WTC11 (cell line): ENCODE measurements around the gene P2RY12. TPM values are rescaled to one million over a fixed set of nuclear protein-coding genes. Genes with fewer than 3 reads are reported as not detected.

ENCODE experiments used
- ETV6 ChIP-seq: sonication (generic); formaldehyde crosslinking; IDR thresholded peaks from 2 replicates; pipeline ENCODE4 v1.8.1; 2022; ENCODE audit warnings: mild to moderate bottlenecking, missing genetic modification reagents
- FOXJ3 ChIP-seq: sonication (generic); formaldehyde crosslinking; IDR thresholded peaks from 2 replicates; pipeline ENCODE4 v1.9.0; 2021; ENCODE audit warnings: missing genetic modification reagents, mild to moderate bottlenecking, borderline replicate concordance
- GRHL2 ChIP-seq: fragments of 250-450 bp; sonication (Bioruptor Pico); IDR thresholded peaks from 2 replicates; pipeline ENCODE4 v1.8.0; 2022; ENCODE audit warnings: mild to moderate bottlenecking, moderate library complexity; ENCODE audit not compliant: insufficient replicate concordance, severe bottlenecking
- IRF2 ChIP-seq: sonication (generic); formaldehyde crosslinking; IDR thresholded peaks from 2 replicates; pipeline ENCODE4 v1.8.0; 2022; ENCODE audit warnings: low read depth, missing genetic modification reagents, borderline replicate concordance
- NFATC4 ChIP-seq: fragments of 250-450 bp; sonication (Bioruptor Pico); IDR thresholded peaks from 2 replicates; pipeline ENCODE4 v1.9.0; 2021; ENCODE audit warnings: mild to moderate bottlenecking
- SMAD4 ChIP-seq: sonication (generic); formaldehyde crosslinking; IDR thresholded peaks from 2 replicates; pipeline ENCODE4 v1.8.0; 2022; ENCODE audit warnings: mild to moderate bottlenecking, missing genetic modification reagents
- total RNA-seq: library from RNA; stranded (reverse); gene quantifications from 3 replicates; pipeline ENCODE4 v1.2.3, GENCODE V29; 2021
- TF ChIP-seq, protein P1 (sequence below): fragments of 250-450 bp; sonication (Bioruptor Pico); IDR thresholded peaks from 2 replicates; pipeline ENCODE4 v1.9.0; 2021; ENCODE audit warnings: mild to moderate bottlenecking, borderline replicate concordance
- TF ChIP-seq, protein P2 (sequence below): fragments of 250-450 bp; sonication (Bioruptor Pico); IDR thresholded peaks from 2 replicates; pipeline ENCODE4 v1.9.0; 2021; ENCODE audit warnings: mild to moderate bottlenecking
- TF ChIP-seq, protein P3 (sequence below): sonication (generic); formaldehyde crosslinking; IDR thresholded peaks from 2 replicates; pipeline ENCODE4 v1.8.0; 2022; ENCODE audit warnings: mild to moderate bottlenecking, missing genetic modification reagents
- TF ChIP-seq, protein P4 (sequence below): sonication (generic); formaldehyde crosslinking; IDR thresholded peaks from 2 replicates; pipeline ENCODE4 v1.8.0; 2022; ENCODE audit warnings: missing genetic modification reagents
- TF ChIP-seq, protein P5 (sequence below): sonication (generic); formaldehyde crosslinking; IDR thresholded peaks from 2 replicates; pipeline ENCODE4 v1.8.1; 2022; ENCODE audit warnings: missing genetic modification reagents, borderline replicate concordance
- TF ChIP-seq, protein P6 (sequence below): sonication (generic); formaldehyde crosslinking; IDR thresholded peaks from 2 replicates; pipeline ENCODE4 v1.8.1; 2023; ENCODE audit warnings: mild to moderate bottlenecking, missing genetic modification reagents, borderline replicate concordance

Gene P2RY12
- total RNA-seq, 1 experiment from 2014 or later: not detected

DNA sequence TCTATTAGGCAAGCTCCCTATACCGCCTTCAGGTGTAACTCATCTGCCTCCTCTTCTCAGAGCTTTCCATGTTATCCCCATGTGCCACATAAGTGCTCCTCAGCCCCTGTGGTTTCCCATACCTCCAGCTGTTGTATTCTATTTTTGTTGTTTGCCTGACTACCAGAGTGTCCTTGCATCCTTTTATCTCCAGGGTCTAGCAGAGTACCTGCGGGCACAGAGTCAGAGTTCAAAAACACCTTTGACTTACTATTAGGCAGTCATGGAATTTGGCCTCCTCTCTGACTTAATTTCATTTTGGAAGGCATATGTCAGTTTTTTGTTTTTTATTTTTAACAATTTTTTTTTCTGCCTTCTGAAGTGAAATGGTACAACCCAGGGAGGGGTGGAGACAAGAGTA is 75.0 kb downstream of the P2RY12 start (continued):
- TF ChIP-seq, protein P1, sequence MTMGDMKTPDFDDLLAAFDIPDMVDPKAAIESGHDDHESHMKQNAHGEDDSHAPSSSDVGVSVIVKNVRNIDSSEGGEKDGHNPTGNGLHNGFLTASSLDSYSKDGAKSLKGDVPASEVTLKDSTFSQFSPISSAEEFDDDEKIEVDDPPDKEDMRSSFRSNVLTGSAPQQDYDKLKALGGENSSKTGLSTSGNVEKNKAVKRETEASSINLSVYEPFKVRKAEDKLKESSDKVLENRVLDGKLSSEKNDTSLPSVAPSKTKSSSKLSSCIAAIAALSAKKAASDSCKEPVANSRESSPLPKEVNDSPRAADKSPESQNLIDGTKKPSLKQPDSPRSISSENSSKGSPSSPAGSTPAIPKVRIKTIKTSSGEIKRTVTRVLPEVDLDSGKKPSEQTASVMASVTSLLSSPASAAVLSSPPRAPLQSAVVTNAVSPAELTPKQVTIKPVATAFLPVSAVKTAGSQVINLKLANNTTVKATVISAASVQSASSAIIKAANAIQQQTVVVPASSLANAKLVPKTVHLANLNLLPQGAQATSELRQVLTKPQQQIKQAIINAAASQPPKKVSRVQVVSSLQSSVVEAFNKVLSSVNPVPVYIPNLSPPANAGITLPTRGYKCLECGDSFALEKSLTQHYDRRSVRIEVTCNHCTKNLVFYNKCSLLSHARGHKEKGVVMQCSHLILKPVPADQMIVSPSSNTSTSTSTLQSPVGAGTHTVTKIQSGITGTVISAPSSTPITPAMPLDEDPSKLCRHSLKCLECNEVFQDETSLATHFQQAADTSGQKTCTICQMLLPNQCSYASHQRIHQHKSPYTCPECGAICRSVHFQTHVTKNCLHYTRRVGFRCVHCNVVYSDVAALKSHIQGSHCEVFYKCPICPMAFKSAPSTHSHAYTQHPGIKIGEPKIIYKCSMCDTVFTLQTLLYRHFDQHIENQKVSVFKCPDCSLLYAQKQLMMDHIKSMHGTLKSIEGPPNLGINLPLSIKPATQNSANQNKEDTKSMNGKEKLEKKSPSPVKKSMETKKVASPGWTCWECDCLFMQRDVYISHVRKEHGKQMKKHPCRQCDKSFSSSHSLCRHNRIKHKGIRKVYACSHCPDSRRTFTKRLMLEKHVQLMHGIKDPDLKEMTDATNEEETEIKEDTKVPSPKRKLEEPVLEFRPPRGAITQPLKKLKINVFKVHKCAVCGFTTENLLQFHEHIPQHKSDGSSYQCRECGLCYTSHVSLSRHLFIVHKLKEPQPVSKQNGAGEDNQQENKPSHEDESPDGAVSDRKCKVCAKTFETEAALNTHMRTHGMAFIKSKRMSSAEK (CRISPR knock-in tag): no peak
- no peak for TF ChIP-seq IRF2
- TF ChIP-seq NFATC4 (CRISPR knock-in tag): no peak
- TF ChIP-seq FOXJ3 (CRISPR knock-in tag): no peak
- TF ChIP-seq SMAD4 (CRISPR knock-in tag): no peak
- TF ChIP-seq, protein P2, sequence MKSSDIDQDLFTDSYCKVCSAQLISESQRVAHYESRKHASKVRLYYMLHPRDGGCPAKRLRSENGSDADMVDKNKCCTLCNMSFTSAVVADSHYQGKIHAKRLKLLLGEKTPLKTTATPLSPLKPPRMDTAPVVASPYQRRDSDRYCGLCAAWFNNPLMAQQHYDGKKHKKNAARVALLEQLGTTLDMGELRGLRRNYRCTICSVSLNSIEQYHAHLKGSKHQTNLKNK (CRISPR knock-in tag): no peak
- TF ChIP-seq GRHL2: no peak
- TF ChIP-seq, protein P3, sequence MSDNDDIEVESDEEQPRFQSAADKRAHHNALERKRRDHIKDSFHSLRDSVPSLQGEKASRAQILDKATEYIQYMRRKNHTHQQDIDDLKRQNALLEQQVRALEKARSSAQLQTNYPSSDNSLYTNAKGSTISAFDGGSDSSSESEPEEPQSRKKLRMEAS (CRISPR knock-in tag): no peak
- TF ChIP-seq, protein P4, sequence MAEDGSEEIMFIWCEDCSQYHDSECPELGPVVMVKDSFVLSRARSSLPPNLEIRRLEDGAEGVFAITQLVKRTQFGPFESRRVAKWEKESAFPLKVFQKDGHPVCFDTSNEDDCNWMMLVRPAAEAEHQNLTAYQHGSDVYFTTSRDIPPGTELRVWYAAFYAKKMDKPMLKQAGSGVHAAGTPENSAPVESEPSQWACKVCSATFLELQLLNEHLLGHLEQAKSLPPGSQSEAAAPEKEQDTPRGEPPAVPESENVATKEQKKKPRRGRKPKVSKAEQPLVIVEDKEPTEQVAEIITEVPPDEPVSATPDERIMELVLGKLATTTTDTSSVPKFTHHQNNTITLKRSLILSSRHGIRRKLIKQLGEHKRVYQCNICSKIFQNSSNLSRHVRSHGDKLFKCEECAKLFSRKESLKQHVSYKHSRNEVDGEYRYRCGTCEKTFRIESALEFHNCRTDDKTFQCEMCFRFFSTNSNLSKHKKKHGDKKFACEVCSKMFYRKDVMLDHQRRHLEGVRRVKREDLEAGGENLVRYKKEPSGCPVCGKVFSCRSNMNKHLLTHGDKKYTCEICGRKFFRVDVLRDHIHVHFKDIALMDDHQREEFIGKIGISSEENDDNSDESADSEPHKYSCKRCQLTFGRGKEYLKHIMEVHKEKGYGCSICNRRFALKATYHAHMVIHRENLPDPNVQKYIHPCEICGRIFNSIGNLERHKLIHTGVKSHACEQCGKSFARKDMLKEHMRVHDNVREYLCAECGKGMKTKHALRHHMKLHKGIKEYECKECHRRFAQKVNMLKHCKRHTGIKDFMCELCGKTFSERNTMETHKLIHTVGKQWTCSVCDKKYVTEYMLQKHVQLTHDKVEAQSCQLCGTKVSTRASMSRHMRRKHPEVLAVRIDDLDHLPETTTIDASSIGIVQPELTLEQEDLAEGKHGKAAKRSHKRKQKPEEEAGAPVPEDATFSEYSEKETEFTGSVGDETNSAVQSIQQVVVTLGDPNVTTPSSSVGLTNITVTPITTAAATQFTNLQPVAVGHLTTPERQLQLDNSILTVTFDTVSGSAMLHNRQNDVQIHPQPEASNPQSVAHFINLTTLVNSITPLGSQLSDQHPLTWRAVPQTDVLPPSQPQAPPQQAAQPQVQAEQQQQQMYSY (CRISPR knock-in tag): no peak
- TF ChIP-seq, protein P5, sequence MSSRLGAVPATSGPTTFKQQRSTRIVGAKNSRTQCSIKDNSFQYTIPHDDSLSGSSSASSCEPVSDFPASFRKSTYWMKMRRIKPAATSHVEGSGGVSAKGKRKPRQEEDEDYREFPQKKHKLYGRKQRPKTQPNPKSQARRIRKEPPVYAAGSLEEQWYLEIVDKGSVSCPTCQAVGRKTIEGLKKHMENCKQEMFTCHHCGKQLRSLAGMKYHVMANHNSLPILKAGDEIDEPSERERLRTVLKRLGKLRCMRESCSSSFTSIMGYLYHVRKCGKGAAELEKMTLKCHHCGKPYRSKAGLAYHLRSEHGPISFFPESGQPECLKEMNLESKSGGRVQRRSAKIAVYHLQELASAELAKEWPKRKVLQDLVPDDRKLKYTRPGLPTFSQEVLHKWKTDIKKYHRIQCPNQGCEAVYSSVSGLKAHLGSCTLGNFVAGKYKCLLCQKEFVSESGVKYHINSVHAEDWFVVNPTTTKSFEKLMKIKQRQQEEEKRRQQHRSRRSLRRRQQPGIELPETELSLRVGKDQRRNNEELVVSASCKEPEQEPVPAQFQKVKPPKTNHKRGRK: no peak
- TF ChIP-seq ETV6 (CRISPR knock-in tag): no peak
- TF ChIP-seq, protein P6, sequence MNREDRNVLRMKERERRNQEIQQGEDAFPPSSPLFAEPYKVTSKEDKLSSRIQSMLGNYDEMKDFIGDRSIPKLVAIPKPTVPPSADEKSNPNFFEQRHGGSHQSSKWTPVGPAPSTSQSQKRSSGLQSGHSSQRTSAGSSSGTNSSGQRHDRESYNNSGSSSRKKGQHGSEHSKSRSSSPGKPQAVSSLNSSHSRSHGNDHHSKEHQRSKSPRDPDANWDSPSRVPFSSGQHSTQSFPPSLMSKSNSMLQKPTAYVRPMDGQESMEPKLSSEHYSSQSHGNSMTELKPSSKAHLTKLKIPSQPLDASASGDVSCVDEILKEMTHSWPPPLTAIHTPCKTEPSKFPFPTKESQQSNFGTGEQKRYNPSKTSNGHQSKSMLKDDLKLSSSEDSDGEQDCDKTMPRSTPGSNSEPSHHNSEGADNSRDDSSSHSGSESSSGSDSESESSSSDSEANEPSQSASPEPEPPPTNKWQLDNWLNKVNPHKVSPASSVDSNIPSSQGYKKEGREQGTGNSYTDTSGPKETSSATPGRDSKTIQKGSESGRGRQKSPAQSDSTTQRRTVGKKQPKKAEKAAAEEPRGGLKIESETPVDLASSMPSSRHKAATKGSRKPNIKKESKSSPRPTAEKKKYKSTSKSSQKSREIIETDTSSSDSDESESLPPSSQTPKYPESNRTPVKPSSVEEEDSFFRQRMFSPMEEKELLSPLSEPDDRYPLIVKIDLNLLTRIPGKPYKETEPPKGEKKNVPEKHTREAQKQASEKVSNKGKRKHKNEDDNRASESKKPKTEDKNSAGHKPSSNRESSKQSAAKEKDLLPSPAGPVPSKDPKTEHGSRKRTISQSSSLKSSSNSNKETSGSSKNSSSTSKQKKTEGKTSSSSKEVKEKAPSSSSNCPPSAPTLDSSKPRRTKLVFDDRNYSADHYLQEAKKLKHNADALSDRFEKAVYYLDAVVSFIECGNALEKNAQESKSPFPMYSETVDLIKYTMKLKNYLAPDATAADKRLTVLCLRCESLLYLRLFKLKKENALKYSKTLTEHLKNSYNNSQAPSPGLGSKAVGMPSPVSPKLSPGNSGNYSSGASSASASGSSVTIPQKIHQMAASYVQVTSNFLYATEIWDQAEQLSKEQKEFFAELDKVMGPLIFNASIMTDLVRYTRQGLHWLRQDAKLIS (CRISPR knock-in tag): no peak
